Measurements from ENCODE around the gene UQCC2. TPM values are rescaled to one million over a fixed set of nuclear protein-coding genes. Genes with fewer than 3 reads are reported as not detected.

UQCC2 gene
- total RNA-seq, 6 experiments from 2014 or later = 109 to 167 (median 140) TPM

GRCh38 chr6:33675968-33676367 is 35.5 kb downstream of the UQCC2 start:
- H3K36me3 Mint-ChIP-seq (ENCODE audit: low read depth) = peaks cover 16% of the 10 kb centered on the region
- TF ChIP-seq CTCF (IDR thresholded peaks at IDR 0.05) = no peak
- H3K4me1 Mint-ChIP-seq (ENCODE audit: low read depth) = peaks cover 63% of the 10 kb centered on the region
- no peak overlapping the region for H3K4me3 Mint-ChIP-seq
- peaks cover 2% of the 10 kb centered on the region for H3K27me3 Mint-ChIP-seq (ENCODE audit: insufficient read depth)
- H3K27ac Mint-ChIP-seq = peak overlapping the region; percentile 74
- no peaks in the 10 kb centered on the region for H3K9me3 Mint-ChIP-seq
- no peak for DNase-seq

- no peak for TF ChIP-seq CTCF (IDR thresholded peaks at IDR 0.05)
- no peaks in the 10 kb centered on the region for H3K9me3 Mint-ChIP-seq
- H3K27ac Mint-ChIP-seq = peak overlapping the region; percentile 67; the same call in 1 of the 2 replicates
- DNase-seq = no peak
- H3K36me3 Mint-ChIP-seq (ENCODE audit: low read depth) = peaks cover 8% of the 10 kb centered on the region
- peaks cover 65% of the 10 kb centered on the region for H3K4me1 Mint-ChIP-seq (ENCODE audit: low read depth)
- no peak overlapping the region for H3K4me3 Mint-ChIP-seq
- H3K27me3 Mint-ChIP-seq (ENCODE audit: insufficient read depth) = peaks cover 2% of the 10 kb centered on the region
Observed at GRCh38 chr6:33673851-33674250, 37.6 kb downstream of the UQCC2 start.

GRCh38 chr6:33672808-33673207 is 38.7 kb downstream of the UQCC2 start:
- peak; percentile 79 for TF ChIP-seq CTCF (IDR thresholded peaks at IDR 0.05)

GRCh38 chr6:33671744-33672072 is 39.8 kb downstream of the UQCC2 start:
- H3K4me3 Mint-ChIP-seq = no peak overlapping the region
- no peaks in the 10 kb centered on the region for H3K9me3 Mint-ChIP-seq
- no peak for DNase-seq
- H3K4me1 Mint-ChIP-seq (ENCODE audit: low read depth) = peaks cover 53% of the 10 kb centered on the region
- TF ChIP-seq CTCF (IDR thresholded peaks at IDR 0.05) = peak; percentile 9; the same call in 1 of the 2 replicates
- H3K36me3 Mint-ChIP-seq (ENCODE audit: low read depth) = no peaks in the 10 kb centered on the region; the same call in none of the 2 replicates
- peak overlapping the region; percentile 9 for H3K27ac Mint-ChIP-seq
- peaks cover 3% of the 10 kb centered on the region for H3K27me3 Mint-ChIP-seq (ENCODE audit: insufficient read depth)

More at GRCh38 chr6:33672808-33673207, 38.7 kb downstream of the UQCC2 start:
- H3K4me1 Mint-ChIP-seq (ENCODE audit: low read depth) = peaks cover 64% of the 10 kb centered on the region
- peak; percentile 95 for DNase-seq
- H3K9me3 Mint-ChIP-seq = no peaks in the 10 kb centered on the region
- no peak overlapping the region for H3K4me3 Mint-ChIP-seq
- H3K36me3 Mint-ChIP-seq (ENCODE audit: low read depth) = peaks cover 4% of the 10 kb centered on the region
- peaks cover 3% of the 10 kb centered on the region for H3K27me3 Mint-ChIP-seq (ENCODE audit: insufficient read depth)
- peak overlapping the region; percentile 49 for H3K27ac Mint-ChIP-seq

- Mint-ChIP-seq H3K4me3 (no peak overlapping the region), H3K27me3 (ENCODE audit: insufficient read depth) (peaks cover 1% of the 10 kb centered on the region), H3K27ac (peak overlapping the region; percentile 9; the same call in 1 of the 2 replicates), H3K36me3 (ENCODE audit: low read depth) (no peaks in the 10 kb centered on the region; the same call in none of the 2 replicates), H3K9me3 (no peaks in the 10 kb centered on the region), H3K4me1 (ENCODE audit: low read depth) (peaks cover 48% of the 10 kb centered on the region)
- no peak for DNase-seq
- no peak for TF ChIP-seq CTCF (IDR thresholded peaks at IDR 0.05)
Observed at GRCh38 chr6:33670971-33671743, 40.3 kb downstream of the UQCC2 start.
